ENCODE data around the gene PDZRN4. TPM values are rescaled to one million over a fixed set of nuclear protein-coding genes. Genes with fewer than 3 reads are reported as not detected.
"Not testable (repeated sequence)": the region's sequence is repeated elsewhere in the genome, so short reads cannot be mapped to it uniquely, and the experiment has no call there.

PDZRN4 gene
- total and polyA plus RNA-seq, 5 experiments from 2014 or later = not detected

GRCh38 chr12:41302979-41303403 is 114.9 kb downstream of the PDZRN4 start:
- H3K27ac Mint-ChIP-seq = no peak overlapping the region
- ATAC-seq = no peak

GRCh38 chr12:41304526-41304925 is 116.4 kb downstream of the PDZRN4 start:
- POLR2A ChIA-PET = no interaction called here
- no peak for ATAC-seq
- H3K36me3 Mint-ChIP-seq = no peaks in the 10 kb centered on the region
- no peak for DNase-seq
- H3K27ac Mint-ChIP-seq = no peak overlapping the region
- no peaks in the 10 kb centered on the region for H3K4me1 Mint-ChIP-seq
- H3K9me3 Mint-ChIP-seq = no peaks in the 10 kb centered on the region
- no peak overlapping the region for H3K4me3 Mint-ChIP-seq
- H3K27me3 Mint-ChIP-seq = peaks cover 0 to 10% (median 0%) of the 10 kb centered on the region in 5 donors

More at GRCh38 chr12:41302979-41303403, 114.9 kb downstream of the PDZRN4 start:
- no peak for DNase-seq
- Mint-ChIP-seq H3K27me3 (peaks cover 0 to 10% (median 0%) of the 10 kb centered on the region in 5 donors), H3K4me1 (no peaks in the 10 kb centered on the region), H3K36me3 (no peaks in the 10 kb centered on the region), H3K9me3 (no peaks in the 10 kb centered on the region), H3K4me3 (no peak overlapping the region)
- POLR2A ChIA-PET = no interaction called here

GRCh38 chr12:41310367-41310766 is 122.2 kb downstream of the PDZRN4 start:
- no peak overlapping the region for H3K4me3 Mint-ChIP-seq
- H3K36me3 Mint-ChIP-seq = no peaks in the 10 kb centered on the region
- H3K4me1 Mint-ChIP-seq = no peaks in the 10 kb centered on the region
- POLR2A ChIA-PET = no interaction called here
- no peak overlapping the region for H3K27ac Mint-ChIP-seq
- no peaks in the 10 kb centered on the region for H3K9me3 Mint-ChIP-seq
- H3K27me3 Mint-ChIP-seq = peaks cover 0 to 8% (median 0%) of the 10 kb centered on the region in 5 donors
- ATAC-seq (no peak), DNase-seq (no peak)

DNA sequence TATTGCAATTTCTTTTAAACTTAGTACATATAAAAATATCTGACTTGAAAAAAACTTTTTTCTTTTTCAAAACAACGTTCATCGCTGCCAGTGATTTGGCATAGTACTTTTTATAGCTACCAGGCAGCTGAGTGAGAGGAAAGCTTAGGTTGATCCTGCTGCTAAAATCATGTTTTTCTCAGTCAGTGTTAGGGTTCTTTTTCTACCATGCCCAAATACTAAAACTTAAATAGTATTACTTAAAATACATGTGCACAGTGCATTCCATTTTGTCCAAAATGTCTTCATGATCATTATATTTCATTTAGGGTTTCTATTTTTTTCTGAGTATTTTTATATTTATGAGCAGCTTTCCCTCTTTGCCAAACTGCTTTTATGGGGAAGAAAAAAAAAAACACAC is 123.8 kb downstream of the PDZRN4 start:
- H3K27ac Mint-ChIP-seq = no peak overlapping the region
- no peaks in the 10 kb centered on the region for H3K9me3 Mint-ChIP-seq
- DNase-seq = no peak
- POLR2A ChIA-PET = no interaction called here
- no peaks in the 10 kb centered on the region for H3K36me3 Mint-ChIP-seq
- H3K4me1 Mint-ChIP-seq = no peaks in the 10 kb centered on the region
- ATAC-seq = no peak
- peaks cover 0 to 4% (median 0%) of the 10 kb centered on the region in 5 donors for H3K27me3 Mint-ChIP-seq
- H3K4me3 Mint-ChIP-seq = no peak overlapping the region

GRCh38 chr12:41312451-41312850 is 124.3 kb downstream of the PDZRN4 start:
- H3K36me3 Mint-ChIP-seq, H3K4me1 Mint-ChIP-seq, H3K27me3 Mint-ChIP-seq, H3K4me3 Mint-ChIP-seq, H3K27ac Mint-ChIP-seq, POLR2A ChIA-PET, ATAC-seq, H3K9me3 Mint-ChIP-seq, DNase-seq: not testable (repeated sequence)

DNA sequence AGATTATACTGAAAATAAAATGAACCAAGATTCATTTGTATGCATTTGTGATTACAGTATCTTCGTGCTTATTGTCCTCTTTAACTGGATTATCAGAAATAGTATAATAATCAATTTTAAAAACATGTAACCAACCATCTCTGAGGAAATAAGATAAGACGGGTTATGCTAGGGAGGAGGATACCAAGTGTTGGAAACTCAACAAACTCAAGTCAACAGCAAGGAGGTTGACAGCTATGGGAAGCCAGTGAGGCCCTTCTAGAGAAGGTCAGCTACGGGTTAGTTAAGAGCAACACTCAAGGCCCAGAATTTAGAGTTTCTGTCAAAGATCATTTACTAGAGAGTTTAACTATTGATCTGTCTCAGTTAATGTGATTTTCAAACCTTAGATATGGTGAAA is 137.2 kb downstream of the PDZRN4 start:
- no peaks in the 10 kb centered on the region for H3K9me3 Mint-ChIP-seq
- H3K36me3 Mint-ChIP-seq = no peaks in the 10 kb centered on the region
- H3K4me3 Mint-ChIP-seq = no peak overlapping the region

GRCh38 chr12:41327096-41327895 is 139.2 kb downstream of the PDZRN4 start:
- no peak for ATAC-seq
- Mint-ChIP-seq H3K9me3 (peaks cover 0 to 5% (median 0%) of the 10 kb centered on the region in 9 donors), H3K27ac (no peak overlapping the region), H3K4me3 (no peak overlapping the region), H3K4me1 (no peaks in the 10 kb centered on the region), H3K36me3 (no peaks in the 10 kb centered on the region), H3K27me3 (peaks cover under 1 to 12% (median 3%) of the 10 kb centered on the region in 5 donors)
- no peak for DNase-seq
- POLR2A ChIA-PET = no interaction called here

More for the DNA sequence above, 137.2 kb downstream of the PDZRN4 start:
- ATAC-seq (no peak), DNase-seq (no peak)
- no peaks in the 10 kb centered on the region for H3K4me1 Mint-ChIP-seq
- H3K27me3 Mint-ChIP-seq = peaks cover 0 to 1% (median 0%) of the 10 kb centered on the region in 5 donors
- no peak overlapping the region for H3K27ac Mint-ChIP-seq
- POLR2A ChIA-PET = no interaction called here

DNA sequence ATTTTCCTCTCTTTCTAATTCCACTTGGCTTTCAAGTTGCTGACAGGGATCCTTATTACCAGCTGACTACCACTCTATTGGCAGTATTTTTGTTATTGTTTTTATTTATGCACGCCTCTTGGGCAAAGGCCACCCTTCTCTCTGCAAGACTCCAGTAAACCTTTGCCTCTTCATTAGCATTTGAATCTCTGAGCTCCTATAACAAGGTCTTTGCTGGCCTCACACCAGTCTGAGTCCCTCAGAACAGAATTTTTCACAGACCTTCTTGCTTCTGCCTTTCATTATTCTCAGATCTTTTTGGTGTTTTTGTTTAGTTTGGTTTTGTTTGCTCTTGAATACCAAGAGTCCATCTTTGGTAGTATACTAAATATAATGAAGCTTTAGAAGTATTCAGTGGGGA is 145.9 kb downstream of the PDZRN4 start:
- Mint-ChIP-seq H3K4me1 (no peaks in the 10 kb centered on the region), H3K27me3 (peaks cover 5 to 16% (median 8%) of the 10 kb centered on the region in 5 donors), H3K36me3 (no peaks in the 10 kb centered on the region), H3K27ac (no peak overlapping the region), H3K4me3 (no peak overlapping the region), H3K9me3 (peaks cover 0 to 7% (median 0%) of the 10 kb centered on the region in 9 donors)
- no peak for DNase-seq
- no peak for ATAC-seq
- POLR2A ChIA-PET = no interaction called here

- POLR2A ChIA-PET = no interaction called here
- H3K4me3 Mint-ChIP-seq = no peak overlapping the region
- H3K27me3 Mint-ChIP-seq = peaks cover 5 to 16% (median 8%) of the 10 kb centered on the region in 5 donors
- H3K27ac Mint-ChIP-seq = no peak overlapping the region
- no peaks in the 10 kb centered on the region for H3K4me1 Mint-ChIP-seq
- H3K36me3 Mint-ChIP-seq = no peaks in the 10 kb centered on the region
- H3K9me3 Mint-ChIP-seq = peaks cover 0 to 7% (median 0%) of the 10 kb centered on the region in 9 donors
- ATAC-seq (no peak), DNase-seq (no peak)
These were observed 146.3 kb downstream of the PDZRN4 start for GRCh38 chr12:41334390-41334789.

DNA sequence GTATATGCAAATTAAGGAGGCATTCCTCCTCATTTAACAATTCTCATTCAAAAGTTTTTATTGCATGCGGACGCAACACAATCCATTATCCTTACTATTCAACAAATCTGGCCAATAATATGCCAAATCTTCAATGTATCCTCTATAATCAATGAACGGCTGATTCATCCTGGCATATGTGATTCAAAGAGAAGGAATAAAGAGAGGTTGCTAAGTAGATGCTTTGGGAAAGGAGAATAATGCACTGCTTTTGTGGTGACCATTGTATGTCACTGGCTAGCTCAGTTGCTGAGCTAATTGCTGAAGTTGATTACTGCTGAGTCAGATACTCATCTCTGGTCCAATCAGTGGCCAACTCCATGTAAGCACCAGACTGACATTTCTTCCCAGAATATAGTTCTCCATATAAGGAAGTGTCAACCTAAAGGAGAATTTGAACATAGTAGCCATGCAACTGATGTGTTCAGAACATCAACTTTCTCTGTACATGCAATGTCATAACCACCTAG is 148.0 kb downstream of the PDZRN4 start:
- POLR2A ChIA-PET = no interaction called here
- peaks cover 6 to 16% (median 8%) of the 10 kb centered on the region in 5 donors for H3K27me3 Mint-ChIP-seq

DNA sequence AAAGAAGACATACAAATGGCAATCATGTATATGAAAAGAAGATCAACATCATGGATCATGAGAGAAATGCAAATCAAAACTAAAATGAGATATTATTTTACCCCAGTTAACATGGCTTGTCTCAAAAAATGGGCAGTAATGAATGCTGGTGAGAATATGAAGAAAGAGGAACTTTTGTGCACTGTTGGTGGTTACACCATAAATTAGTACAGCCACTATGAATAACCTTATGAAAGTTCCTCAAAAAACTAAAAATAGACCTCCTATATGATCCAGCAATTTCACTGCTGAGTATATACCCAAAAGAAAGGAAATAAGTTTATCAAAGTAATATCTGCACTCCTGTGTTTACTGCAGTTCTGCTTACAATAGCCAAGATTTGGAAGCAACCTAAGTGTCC is 151.7 kb downstream of the PDZRN4 start:
- no peak for DNase-seq
- Mint-ChIP-seq H3K36me3 (no peaks in the 10 kb centered on the region), H3K27ac (no peak overlapping the region), H3K9me3 (peaks cover 0 to 13% (median 2%) of the 10 kb centered on the region in 9 donors), H3K4me1 (no peaks in the 10 kb centered on the region), H3K4me3 (no peak overlapping the region), H3K27me3 (peaks cover 0 to 2% (median 0%) of the 10 kb centered on the region in 5 donors)
- no peak for ATAC-seq
- POLR2A ChIA-PET = no interaction called here

More for the DNA sequence above, 148.0 kb downstream of the PDZRN4 start:
- no peak overlapping the region for H3K27ac Mint-ChIP-seq
- H3K9me3 Mint-ChIP-seq = peaks cover 0 to 14% (median 5%) of the 10 kb centered on the region in 9 donors
- ATAC-seq (no peak), DNase-seq (no peak)
- no peak overlapping the region for H3K4me3 Mint-ChIP-seq
- no peaks in the 10 kb centered on the region for H3K36me3 Mint-ChIP-seq
- H3K4me1 Mint-ChIP-seq = no peaks in the 10 kb centered on the region

GRCh38 chr12:41344776-41345470 is 156.8 kb downstream of the PDZRN4 start:
- POLR2A ChIA-PET = no interaction called here

GRCh38 chr12:41348198-41348597 is 160.1 kb downstream of the PDZRN4 start:
- Mint-ChIP-seq H3K4me1 (no peaks in the 10 kb centered on the region), H3K27me3 (peaks cover 0 to 2% (median 0%) of the 10 kb centered on the region in 5 donors), H3K27ac (no peak overlapping the region), H3K36me3 (no peaks in the 10 kb centered on the region), H3K9me3 (peaks cover 0 to 16% (median 6%) of the 10 kb centered on the region in 9 donors), H3K4me3 (no peak overlapping the region)
- POLR2A ChIA-PET = no interaction called here
- no peak for ATAC-seq
- no peak for DNase-seq

More at GRCh38 chr12:41344776-41345470, 156.8 kb downstream of the PDZRN4 start:
- Mint-ChIP-seq H3K36me3 (no peaks in the 10 kb centered on the region), H3K4me1 (no peaks in the 10 kb centered on the region), H3K27me3 (peaks cover 0 to 3% (median 0%) of the 10 kb centered on the region in 5 donors), H3K4me3 (no peak overlapping the region), H3K9me3 (peaks cover 0 to 9% (median 2%) of the 10 kb centered on the region in 9 donors), H3K27ac (no peak overlapping the region)
- ATAC-seq (no peak), DNase-seq (no peak)
